UCSD-AML1 (cell line): ENCODE data around the gene CHD1L.
"Not testable (repeated sequence)": the region's sequence is repeated elsewhere in the genome, so short reads cannot be mapped to it uniquely, and the experiment has no call there.

Source experiments
- DNase-seq: peaks from one replicate; lab custom pipeline; 2025; ENCODE audit not compliant: unreplicated experiment; lab: John Stamatoyannopoulos, UW

The CHD1L gene

GRCh38 chr1:147231032-147231431 lies 11.5 kb upstream of the CHD1L start:
- DNase-seq: not testable (repeated sequence)

- not testable (repeated sequence) for DNase-seq
These were observed 8.6 kb upstream of the CHD1L start for GRCh38 chr1:147233903-147234302.

- DNase-seq: no peak
These were observed 6.7 kb upstream of the CHD1L start for GRCh38 chr1:147235822-147236221.

- DNase-seq: no peak
These were observed 6.0 kb upstream of the CHD1L start for GRCh38 chr1:147236448-147236847.

- no peak for DNase-seq
These were observed 5.3 kb upstream of the CHD1L start for GRCh38 chr1:147236959-147237791.

- DNase-seq: no peak
These were observed 4.2 kb upstream of the CHD1L start for GRCh38 chr1:147238053-147238902.

- DNase-seq: no peak
These were observed 3.3 kb upstream of the CHD1L start for GRCh38 chr1:147238925-147239820.

- not testable (repeated sequence) for DNase-seq
These were observed 2.3 kb upstream of the CHD1L start for GRCh38 chr1:147240131-147240721.

- no peak for DNase-seq
These were observed 493 bp upstream of the CHD1L start for GRCh38 chr1:147241934-147242448.

GRCh38 chr1:147243228-147243685 lies 773 bp downstream of the CHD1L start:
- DNase-seq: peak; percentile 58

- DNase-seq: no peak
These were observed 1.4 kb downstream of the CHD1L start for GRCh38 chr1:147243841-147244240.

- peak; percentile 16 for DNase-seq
These were observed 2.6 kb downstream of the CHD1L start for GRCh38 chr1:147245129-147245528.

GRCh38 chr1:147245586-147246021 lies 3.1 kb downstream of the CHD1L start:
- DNase-seq: no peak

GRCh38 chr1:147246044-147246690 lies 3.7 kb downstream of the CHD1L start:
- DNase-seq: no peak

- DNase-seq: no peak
These were observed 4.6 kb downstream of the CHD1L start for GRCh38 chr1:147246910-147247655.

GRCh38 chr1:147247656-147248238 lies 5.3 kb downstream of the CHD1L start:
- DNase-seq: no peak

GRCh38 chr1:147252540-147252939 lies 10.1 kb downstream of the CHD1L start:
- no peak for DNase-seq

GRCh38 chr1:147260956-147261355 lies 18.5 kb downstream of the CHD1L start:
- DNase-seq: no peak
